ENCODE data around the gene HDDC3.

HDDC3 gene

DNA sequence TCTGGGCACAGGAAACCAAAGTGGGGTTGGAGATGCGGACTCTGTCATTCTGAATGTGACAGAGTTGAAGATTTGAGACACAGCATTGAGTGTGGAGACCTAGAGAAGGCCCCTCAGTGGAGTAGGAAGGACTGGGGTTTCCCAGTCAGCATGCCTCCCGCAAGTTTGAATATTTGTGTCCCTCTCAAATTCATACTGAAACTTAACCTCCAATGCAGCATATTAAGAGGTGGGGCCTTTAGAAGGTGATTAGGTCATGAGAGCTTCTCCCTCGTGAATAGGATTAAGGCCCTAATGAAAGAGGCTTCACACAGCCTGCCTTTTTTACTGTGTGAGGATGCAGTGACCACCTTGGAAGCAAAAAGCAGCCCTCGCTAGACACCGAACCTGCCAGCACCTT, 8.0 kb downstream of the HDDC3 start:
- TF ChIP-seq POLR2A (IDR thresholded peaks at IDR 0.05; ENCODE audit: low read depth, low read length) (no peak), POLR2AphosphoS5 (IDR thresholded peaks at IDR 0.05; ENCODE audit: low read depth, low read length) (peak; percentile 21; the same call in 1 of the 2 replicates)
- DNase-seq (ENCODE audit: insufficient read length) (peak; percentile 58), FAIRE-seq (peak; percentile 86)

GRCh38 chr15:90922712-90923322, 9.5 kb downstream of the HDDC3 start:
- DNase-seq (ENCODE audit: insufficient read length) (peak; percentile 65), FAIRE-seq (peak; percentile 40)

DNA sequence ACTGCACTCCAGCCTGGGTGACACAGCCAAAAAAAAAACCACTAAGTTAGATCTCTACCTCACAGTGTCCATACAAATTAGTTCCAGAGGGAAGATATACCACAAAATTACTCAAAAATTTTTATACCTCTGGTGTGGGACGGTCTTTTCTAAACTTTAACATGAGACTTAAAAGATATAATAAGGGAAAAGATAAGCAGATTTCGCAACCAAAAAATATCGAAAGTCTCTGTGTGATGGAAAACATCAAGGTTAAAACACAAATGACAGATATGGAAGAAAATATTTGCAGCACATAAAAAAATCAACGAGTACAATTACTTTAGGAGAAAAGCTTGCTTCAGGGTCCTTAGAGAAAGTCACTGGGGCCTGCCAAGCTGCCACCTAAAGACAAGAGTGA, 10.5 kb downstream of the HDDC3 start:
- TF ChIP-seq TAF1 (IDR thresholded peaks at IDR 0.05; ENCODE audit: borderline replicate concordance, low read depth, low read length) (no peak), POLR2AphosphoS5 (IDR thresholded peaks at IDR 0.05; ENCODE audit: low read depth, low read length) (no peak), POLR2A (IDR thresholded peaks at IDR 0.05; ENCODE audit: low read depth, low read length) (no peak)
- FAIRE-seq = no peak
- no peak for DNase-seq (ENCODE audit: insufficient read length)

DNA sequence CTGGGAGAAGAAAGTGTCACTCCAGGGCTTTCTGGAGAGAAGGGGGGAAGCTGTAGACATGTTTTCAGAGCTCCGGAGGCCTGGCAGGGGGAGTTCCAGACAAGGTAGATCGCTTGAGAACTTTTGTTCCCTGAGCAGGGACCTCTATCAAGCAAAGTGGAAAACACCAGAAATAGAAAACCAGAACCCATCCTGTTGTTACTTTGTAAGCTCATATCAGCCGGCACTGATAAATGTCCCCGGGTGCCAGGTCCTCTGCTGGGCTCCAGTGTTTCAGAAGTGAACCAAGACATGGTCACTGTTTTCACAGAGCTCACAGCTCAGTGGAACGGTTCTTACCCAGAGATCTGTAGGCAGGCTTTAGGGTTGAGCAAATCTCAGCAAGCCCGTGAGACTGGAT, 13.5 kb downstream of the HDDC3 start:
- DNase-seq (ENCODE audit: insufficient read length) (no peak), FAIRE-seq (no peak)
- no peak for TF ChIP-seq TAF1 (IDR thresholded peaks at IDR 0.05; ENCODE audit: borderline replicate concordance, low read depth, low read length)
- TF ChIP-seq POLR2AphosphoS5 (IDR thresholded peaks at IDR 0.05; ENCODE audit: low read depth, low read length) = no peak
- no peak for TF ChIP-seq POLR2A (IDR thresholded peaks at IDR 0.05; ENCODE audit: low read depth, low read length)

DNA sequence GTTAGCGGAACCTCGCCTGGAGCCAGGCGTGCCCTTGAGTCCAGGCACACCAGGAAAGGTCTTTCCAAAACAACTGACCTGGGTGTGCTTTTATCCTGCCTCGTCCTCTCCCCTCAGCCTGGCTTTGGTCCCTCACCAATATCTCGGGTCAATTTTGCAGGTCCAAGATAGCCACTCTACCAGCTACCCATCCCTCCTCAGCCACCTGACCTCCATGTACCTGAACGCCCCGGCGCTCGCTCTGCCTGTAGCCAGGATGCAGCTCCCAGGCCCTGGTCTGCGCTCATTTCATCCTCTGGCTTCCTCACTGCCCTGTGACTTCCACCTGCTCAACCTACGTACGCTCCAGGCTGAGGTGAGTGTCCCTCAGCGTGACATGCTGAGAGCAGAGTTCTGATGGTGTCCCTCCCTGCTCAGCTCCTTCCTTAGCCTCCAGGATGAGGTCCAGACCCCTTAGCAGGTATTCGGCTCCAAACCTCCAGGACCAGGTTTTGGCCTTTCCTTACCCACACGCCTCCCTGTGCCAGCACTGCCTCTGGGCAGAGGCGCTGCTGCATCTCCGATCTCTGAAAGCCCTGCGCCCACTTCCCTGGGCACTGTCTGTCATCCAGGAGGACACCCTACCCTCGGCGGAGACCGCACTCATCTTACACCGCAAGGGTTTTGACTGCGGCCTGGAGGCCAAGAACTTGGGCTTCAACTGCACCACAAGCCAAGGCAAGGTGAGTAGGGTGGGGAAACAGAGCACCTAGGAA, 14.1 kb downstream of the HDDC3 start:
- DNase-seq (ENCODE audit: insufficient read length) = no peak
- no peak for FAIRE-seq
- TF ChIP-seq TAF1 (IDR thresholded peaks at IDR 0.05; ENCODE audit: borderline replicate concordance, low read depth, low read length) = no peak
- TF ChIP-seq POLR2AphosphoS5 (IDR thresholded peaks at IDR 0.05; ENCODE audit: low read depth, low read length) = no peak
- no peak for TF ChIP-seq POLR2A (IDR thresholded peaks at IDR 0.05; ENCODE audit: low read depth, low read length)

DNA sequence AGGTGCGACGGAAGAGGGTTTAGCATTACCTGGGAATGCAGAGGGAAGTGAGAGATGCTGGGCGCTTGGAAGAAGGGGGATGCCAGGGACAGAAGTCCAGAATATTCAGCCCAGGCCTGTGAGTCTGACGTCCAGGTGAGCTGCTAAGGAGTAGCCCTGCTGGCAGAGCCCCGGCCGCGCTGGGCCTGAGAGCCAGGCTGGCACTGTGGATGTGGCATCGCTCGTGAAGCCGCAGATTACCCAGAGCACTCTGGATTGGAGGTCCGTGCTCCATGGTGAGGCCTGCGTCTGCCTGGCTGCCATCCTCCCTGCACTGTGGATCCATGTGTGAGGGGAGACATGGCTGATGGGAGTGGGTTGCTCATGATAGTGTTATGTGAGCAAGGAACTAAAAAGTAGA, 14.8 kb downstream of the HDDC3 start:
- TF ChIP-seq TAF1 (IDR thresholded peaks at IDR 0.05; ENCODE audit: borderline replicate concordance, low read depth, low read length) (no peak), POLR2AphosphoS5 (IDR thresholded peaks at IDR 0.05; ENCODE audit: low read depth, low read length) (no peak), POLR2A (IDR thresholded peaks at IDR 0.05; ENCODE audit: low read depth, low read length) (no peak)
- no peak for DNase-seq (ENCODE audit: insufficient read length)
- FAIRE-seq = no peak

DNA sequence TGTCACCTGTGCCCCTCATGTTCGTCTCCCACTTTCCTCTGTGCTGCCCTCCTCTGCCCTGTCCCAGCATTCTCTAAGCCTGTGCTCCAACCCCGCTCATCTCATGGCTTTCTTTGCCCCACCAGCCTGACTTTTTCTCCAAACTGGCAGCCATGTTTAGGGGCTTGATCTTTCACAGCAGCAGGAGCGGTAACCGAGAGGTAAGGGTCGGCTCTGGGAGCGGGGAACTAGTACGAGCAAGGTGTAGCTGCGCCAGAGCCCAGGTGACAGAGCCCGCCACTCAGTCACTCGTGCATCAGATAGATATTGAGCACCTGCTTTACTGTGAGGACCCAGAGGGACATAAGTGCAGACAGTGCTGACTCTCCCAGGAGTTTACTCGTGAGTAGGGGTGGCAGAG, 15.9 kb downstream of the HDDC3 start:
- FAIRE-seq = no peak
- DNase-seq (ENCODE audit: insufficient read length) = no peak
- TF ChIP-seq TAF1 (IDR thresholded peaks at IDR 0.05; ENCODE audit: borderline replicate concordance, low read depth, low read length) (no peak), POLR2AphosphoS5 (IDR thresholded peaks at IDR 0.05; ENCODE audit: low read depth, low read length) (no peak), POLR2A (IDR thresholded peaks at IDR 0.05; ENCODE audit: low read depth, low read length) (no peak)

DNA sequence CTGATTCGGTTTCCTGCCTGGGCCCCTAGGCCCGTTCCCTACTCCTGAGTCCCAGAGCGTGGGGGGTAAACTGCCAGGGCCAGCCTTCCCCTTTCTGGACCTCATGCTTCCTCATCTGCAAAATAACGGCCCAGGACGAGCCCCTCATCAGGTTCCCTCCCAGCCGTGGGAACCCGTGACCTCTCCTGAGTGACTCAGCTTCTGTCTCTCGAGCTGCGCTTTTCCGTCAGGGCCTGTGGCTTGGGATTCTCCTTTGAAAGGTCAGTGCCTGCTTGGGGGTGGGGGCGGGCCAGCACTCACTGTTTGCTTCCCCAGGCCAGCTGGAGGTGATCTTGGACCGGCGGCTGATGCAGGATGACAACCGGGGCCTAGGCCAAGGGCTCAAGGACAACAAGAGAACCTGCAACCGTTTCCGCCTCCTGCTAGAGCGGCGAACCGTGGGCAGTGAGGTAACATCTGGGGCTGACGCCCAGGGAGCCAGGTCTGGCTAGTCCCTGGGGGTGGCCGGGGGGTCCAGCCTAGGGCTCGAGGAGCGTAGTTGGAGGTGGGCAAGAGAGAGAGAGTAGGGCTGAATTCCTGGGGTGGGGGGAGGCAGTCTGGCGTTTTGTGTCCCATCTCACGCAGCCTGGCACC, 16.4 kb downstream of the HDDC3 start:
- TF ChIP-seq POLR2AphosphoS5 (IDR thresholded peaks at IDR 0.05; ENCODE audit: low read depth, low read length) (no peak), POLR2A (IDR thresholded peaks at IDR 0.05; ENCODE audit: low read depth, low read length) (no peak), TAF1 (IDR thresholded peaks at IDR 0.05; ENCODE audit: borderline replicate concordance, low read depth, low read length) (no peak)
- DNase-seq (ENCODE audit: insufficient read length) (no peak), FAIRE-seq (no peak)

DNA sequence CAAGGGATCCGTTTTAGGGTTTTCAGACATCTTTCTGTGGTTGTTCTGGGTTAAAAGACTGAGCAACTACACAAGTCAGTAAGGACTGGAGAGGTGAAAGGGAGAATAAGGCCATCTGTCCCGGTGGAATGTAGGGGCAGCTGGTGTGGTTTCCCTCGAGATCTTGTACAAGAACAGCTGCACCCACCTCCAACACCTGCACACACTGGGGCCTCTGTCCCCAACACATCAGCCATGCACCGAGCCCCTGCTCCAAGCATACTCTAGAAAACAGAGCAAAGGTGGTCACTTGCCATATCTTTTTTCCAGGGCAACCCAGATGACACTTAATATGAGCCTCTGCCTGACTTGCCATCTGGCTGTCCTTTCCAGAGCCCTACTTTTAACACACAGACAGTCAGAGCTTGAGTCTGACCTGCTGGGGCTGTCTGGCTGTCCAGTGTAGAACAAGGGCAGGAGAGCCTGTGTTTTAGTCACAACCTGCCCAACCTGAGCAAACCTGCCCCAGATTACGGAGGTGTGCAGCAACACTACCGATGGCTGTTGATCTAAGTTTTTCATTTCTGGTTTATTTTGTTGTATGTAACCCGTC, 17.0 kb downstream of the HDDC3 start:
- DNase-seq (ENCODE audit: insufficient read length) (no peak), FAIRE-seq (no peak)
- no peak for TF ChIP-seq POLR2AphosphoS5 (IDR thresholded peaks at IDR 0.05; ENCODE audit: low read depth, low read length)
- no peak for TF ChIP-seq POLR2A (IDR thresholded peaks at IDR 0.05; ENCODE audit: low read depth, low read length)
- TF ChIP-seq TAF1 (IDR thresholded peaks at IDR 0.05; ENCODE audit: borderline replicate concordance, low read depth, low read length) = no peak

DNA sequence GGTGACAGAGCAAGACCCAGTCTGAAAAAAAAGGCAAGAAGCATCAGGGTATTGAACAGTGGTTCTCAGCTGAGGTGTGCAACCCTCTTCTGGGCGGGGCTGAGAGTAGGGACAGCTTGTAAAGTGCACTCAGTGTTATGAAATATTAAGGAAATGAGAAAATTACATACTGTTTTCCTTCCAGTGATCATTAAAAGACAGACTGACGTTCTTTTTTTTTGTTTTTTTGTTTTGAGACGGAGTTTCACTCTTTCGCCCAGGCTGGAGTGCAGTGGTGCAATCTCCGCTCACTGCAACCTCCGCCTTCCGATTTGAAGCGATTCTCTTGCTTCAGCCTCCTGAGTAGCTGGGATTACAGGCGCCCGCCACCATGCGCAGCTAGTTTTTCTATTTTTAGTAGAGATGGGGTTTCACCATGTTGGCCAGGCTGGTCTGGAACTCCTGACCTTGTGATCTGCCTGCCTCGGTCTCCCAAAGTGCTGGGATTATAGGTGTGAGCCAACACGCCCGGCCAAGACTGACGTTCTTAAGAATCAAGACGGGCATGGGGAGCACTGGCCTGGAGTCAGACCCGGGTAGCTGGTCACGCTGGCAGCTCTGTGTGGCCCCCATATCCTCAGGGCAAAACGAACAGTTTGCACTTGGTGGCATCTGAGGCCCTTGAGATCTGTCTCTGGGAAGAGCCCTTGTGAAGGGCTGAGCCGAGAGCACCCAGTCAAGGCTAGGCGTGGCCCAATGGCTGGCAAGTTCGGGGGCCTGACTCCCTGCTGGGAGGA, 17.9 kb downstream of the HDDC3 start:
- no peak for DNase-seq (ENCODE audit: insufficient read length)
- TF ChIP-seq POLR2AphosphoS5 (IDR thresholded peaks at IDR 0.05; ENCODE audit: low read depth, low read length) (no peak), POLR2A (IDR thresholded peaks at IDR 0.05; ENCODE audit: low read depth, low read length) (no peak), TAF1 (IDR thresholded peaks at IDR 0.05; ENCODE audit: borderline replicate concordance, low read depth, low read length) (no peak)
- no peak for FAIRE-seq

GRCh38 chr15:90913398-90913944, 18.9 kb downstream of the HDDC3 start:
- TF ChIP-seq POLR2AphosphoS5 (IDR thresholded peaks at IDR 0.05; ENCODE audit: low read depth, low read length) = no peak
- TF ChIP-seq TAF1 (IDR thresholded peaks at IDR 0.05; ENCODE audit: borderline replicate concordance, low read depth, low read length) = no peak
- DNase-seq (ENCODE audit: insufficient read length) (no peak), FAIRE-seq (no peak)

Measured in GM12892 (cell line).